HG03045 (cell line): ENCODE results near the gene OPTC.

Experiments used
- ATAC-seq: cut with Tn5 transposase; IDR thresholded peaks from one replicate; pipeline ENCODE4 v1.9.1; 2021; ENCODE audit warnings: mild to moderate bottlenecking, moderate library complexity; ENCODE audit not compliant: unreplicated experiment

Gene OPTC

GRCh38 chr1:203531063-203531462 lies 37.1 kb downstream of the OPTC start:
- no peak for ATAC-seq

GRCh38 chr1:203534012-203534411 lies 40.1 kb downstream of the OPTC start:
- no peak for ATAC-seq

DNA sequence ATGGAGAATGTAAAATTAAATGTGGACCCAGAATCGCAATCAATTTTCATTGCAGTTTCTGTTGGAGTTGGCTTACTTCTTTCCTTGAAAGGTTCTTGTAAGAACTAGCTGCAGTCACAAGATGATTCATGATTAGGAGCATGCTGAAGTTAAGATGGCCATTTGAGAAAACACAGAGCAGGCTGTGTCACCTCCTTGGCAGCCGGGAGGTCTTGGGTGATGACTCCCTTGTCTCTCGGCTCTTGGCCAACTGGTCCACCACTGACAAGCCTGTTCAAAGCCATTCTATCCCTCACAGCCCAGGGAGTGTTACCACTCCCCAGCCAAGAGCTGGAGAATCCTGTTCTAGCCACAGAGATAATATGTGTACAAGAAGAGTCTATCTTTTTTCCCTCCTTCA lies 40.6 kb downstream of the OPTC start:
- no peak for ATAC-seq

GRCh38 chr1:203536575-203536974 lies 42.6 kb downstream of the OPTC start:
- no peak for ATAC-seq

DNA sequence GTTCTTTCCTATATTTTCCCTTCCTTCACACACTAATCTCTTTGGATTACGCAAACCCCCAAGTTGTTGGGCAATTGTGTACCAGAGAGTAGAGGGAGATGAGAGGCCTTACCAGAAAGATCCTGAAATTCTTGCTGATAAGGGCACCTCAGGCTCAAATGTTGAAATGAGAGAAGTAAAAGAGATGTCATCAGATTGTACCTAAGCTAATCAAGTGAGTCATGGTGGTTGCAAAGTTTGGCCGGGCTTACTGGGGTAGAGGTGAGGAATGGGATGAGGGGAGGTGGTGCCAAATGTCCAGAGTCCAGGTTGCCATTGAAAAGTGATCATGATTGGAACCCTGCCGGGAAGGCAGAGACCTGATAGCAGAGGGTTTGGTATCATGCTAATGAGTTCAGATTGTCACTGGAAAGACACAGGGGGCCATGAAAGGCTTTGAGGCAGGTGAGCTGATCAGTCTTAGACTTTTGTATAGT lies 43.1 kb downstream of the OPTC start:
- ATAC-seq: no peak

DNA sequence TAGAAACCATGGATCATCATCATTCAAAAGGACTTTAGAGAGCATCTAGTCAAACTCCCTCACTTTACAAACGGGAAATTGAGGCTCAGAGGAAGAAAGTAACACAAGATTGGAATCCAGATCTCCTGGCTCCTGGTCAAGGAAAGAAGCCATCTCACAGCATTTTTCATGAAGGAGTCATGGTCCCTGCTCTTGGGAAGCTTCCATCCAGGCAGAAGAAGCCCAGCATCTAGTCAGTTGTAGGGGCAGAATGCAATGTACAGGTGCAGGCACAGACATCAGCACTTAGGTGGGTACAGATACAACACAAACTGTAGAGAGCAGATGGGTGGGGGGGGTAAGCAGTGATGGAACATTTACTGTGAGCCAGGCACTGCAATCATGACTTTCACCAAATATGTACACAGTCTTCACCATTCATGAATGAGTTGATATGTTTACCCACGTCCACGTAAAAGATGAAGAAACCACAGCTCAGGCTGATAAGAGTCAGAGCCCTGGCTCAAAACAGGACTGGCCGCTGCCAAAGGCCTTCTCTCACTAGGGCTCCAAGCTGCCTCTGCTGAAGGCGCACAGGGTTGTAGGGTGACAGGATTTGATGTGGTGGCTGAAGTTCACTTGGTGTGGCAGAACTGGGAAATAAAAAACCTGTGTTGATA lies 44.0 kb downstream of the OPTC start:
- no peak for ATAC-seq

- no peak for ATAC-seq
These were observed 44.8 kb downstream of the OPTC start for GRCh38 chr1:203538726-203539125.

GRCh38 chr1:203539831-203540546 lies 46.0 kb downstream of the OPTC start:
- ATAC-seq: no peak

DNA sequence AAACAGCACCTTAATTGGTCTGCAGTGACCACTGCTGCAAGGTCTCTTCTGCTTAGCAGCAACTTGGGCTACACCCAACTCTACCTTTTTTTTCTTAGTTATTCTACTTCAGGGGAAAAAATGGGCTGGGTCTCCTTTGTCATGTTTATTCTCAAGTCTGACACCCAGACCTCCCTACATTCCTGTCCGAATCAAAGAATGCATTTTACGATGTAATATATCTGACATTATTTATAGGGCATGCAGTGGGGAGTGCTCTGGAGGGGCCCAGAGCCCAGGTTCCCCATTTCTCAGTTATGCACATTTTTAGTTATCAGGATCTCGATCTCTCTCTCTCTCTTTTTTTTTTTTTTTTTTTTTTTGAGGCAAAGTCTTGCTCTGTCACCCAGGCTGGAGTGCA lies 50.5 kb downstream of the OPTC start:
- no peak for ATAC-seq

DNA sequence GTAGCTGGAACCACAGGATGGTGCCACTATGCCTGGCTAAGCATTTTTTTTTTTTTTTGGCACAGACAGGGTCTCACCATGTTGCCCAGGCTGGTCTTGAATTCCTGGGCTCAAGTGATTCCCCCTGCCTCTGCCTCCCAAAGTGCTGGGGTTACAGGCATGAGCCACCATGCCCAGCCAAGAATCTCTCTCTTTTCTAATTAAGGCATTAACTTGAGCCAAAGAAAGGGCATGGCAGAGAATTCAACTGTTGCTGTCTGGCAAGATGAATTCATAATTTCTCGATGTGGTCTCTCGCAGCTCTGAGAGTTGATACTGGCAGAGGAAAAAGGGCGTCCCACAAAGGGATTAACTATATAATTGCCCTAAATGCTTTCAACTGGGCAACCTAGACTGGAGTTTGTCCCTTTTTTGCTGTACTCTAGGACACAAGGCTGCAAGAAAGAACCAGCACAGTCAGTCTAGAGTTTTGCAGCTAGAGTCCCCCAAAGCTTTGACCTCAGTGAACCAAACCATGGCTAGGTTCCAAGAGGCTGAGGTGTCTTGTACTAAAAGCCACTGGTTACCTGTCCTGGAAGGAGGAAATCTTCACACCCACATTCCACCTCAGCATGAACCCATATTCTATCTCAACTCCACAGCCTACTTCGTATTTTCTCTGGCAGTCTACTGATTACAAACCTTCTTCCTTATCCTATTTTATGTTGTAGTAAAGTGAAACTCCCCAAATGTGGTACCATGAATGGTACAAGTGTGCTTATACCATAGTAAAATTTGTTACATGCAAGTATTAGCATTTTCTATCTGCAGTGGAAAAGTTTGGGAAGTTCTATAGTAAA lies 51.2 kb downstream of the OPTC start:
- no peak for ATAC-seq

DNA sequence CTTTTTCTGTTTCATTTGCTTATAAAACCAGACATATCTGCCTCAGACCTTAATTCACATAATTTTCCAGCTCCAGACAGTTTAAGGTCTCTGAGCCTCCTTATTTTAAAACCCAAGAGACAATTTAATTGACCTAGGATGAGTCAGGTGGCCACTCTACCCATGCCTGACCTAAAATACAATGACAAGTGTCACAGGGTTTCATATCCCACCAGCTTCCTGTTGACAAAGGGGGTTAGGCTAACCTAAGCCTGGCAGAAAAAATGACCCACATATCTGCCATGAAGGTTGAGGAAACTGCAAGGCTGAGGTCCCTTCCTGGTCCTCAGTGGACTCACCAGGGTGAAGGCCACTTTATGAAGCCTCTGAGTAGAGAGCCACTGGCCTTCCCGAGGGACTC lies 52.3 kb downstream of the OPTC start:
- no peak for ATAC-seq

DNA sequence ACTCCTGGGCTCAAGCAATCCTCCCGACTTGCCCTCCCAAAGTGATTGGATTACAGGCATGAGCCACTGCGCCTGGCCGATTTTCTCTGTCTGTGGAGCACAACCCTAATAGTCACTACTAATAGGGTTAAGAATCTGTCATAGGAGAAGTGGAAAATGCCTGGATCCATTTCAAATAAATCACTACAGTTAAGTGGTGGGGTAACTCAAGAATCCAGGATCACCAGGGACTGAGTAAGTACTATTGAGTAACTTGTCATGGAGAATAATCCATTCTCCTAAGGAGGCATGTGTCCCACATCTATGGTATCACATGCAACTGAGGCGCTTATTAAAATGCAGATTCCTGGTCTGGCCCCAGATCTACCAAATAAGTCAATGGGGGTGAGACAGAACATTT lies 53.2 kb downstream of the OPTC start:
- ATAC-seq: no peak

DNA sequence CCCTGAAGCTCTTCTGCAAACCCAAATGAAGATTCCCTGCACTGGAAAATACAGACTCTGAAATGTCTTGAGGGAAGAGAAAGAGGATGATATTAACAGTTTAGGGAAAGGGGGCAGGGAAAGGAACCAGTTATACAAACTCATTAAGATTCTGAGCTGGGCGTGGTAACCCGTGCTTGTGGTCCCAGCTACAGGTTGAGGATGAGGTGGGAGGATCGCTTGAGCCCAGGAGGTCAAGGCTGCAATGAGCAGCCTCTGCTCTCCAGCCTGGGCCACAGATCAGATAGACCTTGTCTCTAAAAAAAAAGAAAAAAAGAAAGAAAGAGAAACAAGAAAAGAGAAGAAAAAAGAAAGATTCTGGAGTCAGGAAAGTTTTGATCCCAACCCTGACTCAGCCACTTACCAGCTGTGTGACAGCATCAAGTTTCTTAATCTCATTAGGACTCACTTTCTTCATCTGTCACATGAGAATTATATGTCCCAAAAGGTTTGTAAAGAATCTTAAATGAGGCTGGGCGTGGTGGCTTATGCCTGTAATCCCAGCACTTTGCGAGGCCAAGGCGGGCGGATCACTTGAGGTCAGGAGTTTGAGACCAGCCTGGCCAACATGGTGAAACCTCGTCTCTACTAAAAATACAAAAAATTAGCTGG lies 53.9 kb downstream of the OPTC start:
- ATAC-seq: no peak

- no peak for ATAC-seq
These were observed 54.9 kb downstream of the OPTC start for GRCh38 chr1:203548892-203549291.

DNA sequence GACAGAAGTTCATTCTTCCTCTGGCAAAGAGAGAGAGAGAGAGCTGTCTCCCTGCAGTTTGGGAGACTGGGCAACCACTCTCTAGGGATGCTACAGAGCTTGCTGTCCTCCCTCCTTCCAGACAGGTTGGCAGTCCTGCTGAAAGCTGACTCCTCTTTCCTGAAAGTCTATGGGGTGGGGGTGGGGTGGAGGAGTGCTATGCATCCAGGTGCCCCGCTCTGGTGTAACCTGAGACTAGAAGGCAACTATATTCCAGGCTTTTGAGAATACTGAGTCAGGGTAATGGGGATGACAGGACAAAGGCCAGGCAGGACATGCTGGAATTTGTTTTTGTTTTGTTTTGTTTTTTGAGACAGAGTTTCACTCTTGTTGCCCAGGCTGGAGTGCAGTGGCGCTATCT lies 55.4 kb downstream of the OPTC start:
- no peak for ATAC-seq

- no peak for ATAC-seq
These were observed 56.9 kb downstream of the OPTC start for GRCh38 chr1:203550846-203551245.

DNA sequence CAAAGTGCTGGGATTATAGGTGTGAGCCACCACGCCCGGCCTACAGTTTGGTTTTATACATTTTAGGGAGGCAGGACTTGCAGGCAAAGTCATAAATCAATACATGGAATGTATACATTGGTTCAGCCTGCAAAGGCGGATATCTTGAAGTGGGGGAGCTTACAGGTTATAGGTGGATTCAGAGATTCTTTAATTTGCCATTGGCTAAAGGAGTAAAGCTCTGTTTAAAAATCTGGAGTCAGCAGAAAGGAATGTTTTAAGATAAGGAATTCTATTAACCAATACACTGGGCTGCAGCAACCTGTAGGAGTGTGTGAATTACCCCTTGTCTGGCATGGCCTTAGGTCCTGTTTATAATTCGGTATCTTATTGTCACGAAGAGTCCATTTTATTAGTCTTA lies 57.6 kb downstream of the OPTC start:
- no peak for ATAC-seq

DNA sequence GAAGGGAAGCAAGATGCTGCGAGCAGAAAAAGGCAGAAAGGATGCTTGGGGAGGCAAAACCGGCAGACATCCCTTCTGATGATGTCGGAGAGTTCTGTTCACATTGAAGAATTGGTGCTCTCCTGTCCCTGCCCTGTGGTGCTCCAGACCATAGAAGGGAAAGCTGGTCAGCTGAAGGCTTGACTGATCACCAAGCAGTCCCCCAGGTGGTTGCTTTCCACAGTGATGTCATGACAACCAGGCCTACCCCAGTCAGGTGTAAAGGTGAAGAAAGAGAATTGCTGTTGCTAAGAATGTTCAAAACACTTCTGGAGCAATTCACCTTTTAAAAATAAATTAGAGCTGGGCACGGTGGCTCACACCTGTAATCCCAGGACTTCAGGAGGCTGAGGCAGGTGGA lies 59.5 kb downstream of the OPTC start:
- ATAC-seq: no peak

GRCh38 chr1:203554071-203554470 lies 60.1 kb downstream of the OPTC start:
- ATAC-seq: no peak

DNA sequence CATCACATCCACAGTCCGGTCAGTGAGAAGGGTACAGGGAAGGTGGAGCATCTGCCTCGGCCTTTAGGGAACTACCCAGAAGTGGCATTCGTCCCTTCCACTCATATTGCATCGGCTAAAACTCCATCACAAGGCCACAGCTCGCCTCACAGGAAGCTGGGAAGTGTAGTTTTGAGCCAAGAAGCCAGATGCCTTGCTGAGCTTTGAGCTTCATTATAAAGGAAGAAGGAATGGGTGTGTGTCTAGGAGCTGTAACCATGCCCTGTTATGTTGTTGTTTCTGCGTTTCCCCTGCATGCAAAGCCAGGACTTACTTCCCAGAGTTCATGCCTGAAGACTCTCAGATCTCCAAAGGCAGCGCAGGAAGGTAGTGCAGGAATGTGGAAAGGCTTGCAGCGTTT lies 61.1 kb downstream of the OPTC start:
- ATAC-seq: no peak

GRCh38 chr1:203555511-203556046 lies 61.6 kb downstream of the OPTC start:
- no peak for ATAC-seq
